ENCODE results near the gene CLCA2.
"Not testable (repeated sequence)": the region's sequence is repeated elsewhere in the genome, so short reads cannot be mapped to it uniquely, and the experiment has no call there.

The CLCA2 gene

GRCh38 chr1:86489242-86489878 is 65.4 kb downstream of the CLCA2 start:
- Histone ChIP-seq H3K9ac (ENCODE audit: low read depth in 1 of 2, low read length in 2 of 2) (no peak overlapping the region), H3K27ac (ENCODE audit: low read depth, low read length) (no peak overlapping the region)

GRCh38 chr1:86491171-86491950 is 67.4 kb downstream of the CLCA2 start:
- H3K9ac ChIP-seq (ENCODE audit: low read depth in 1 of 2, low read length in 2 of 2), result no peak overlapping the region
- no peak overlapping the region for H3K27ac ChIP-seq (ENCODE audit: low read depth, low read length)
- no peaks in the 10 kb centered on the region for H3K9me3 ChIP-seq (ENCODE audit: control insufficient read depth in 1 of 2, low read length in 2 of 2)
- H3K27me3 ChIP-seq (ENCODE audit: control insufficient read depth in 1 of 2, insufficient read depth in 2 of 2, low read length in 2 of 2), result no peaks in the 10 kb centered on the region
- H3K4me1 ChIP-seq (ENCODE audit: control insufficient read depth in 1 of 2, insufficient read depth in 2 of 2, low read length in 2 of 2), result no peaks in the 10 kb centered on the region
- H3K4me3 ChIP-seq (ENCODE audit: low read depth in 1 of 2, low read length in 2 of 2), result no peak overlapping the region
- H3K36me3 ChIP-seq (ENCODE audit: control insufficient read depth in 1 of 2, insufficient read depth in 2 of 2, low read length in 2 of 2), result no peaks in the 10 kb centered on the region

More at GRCh38 chr1:86489242-86489878, 65.4 kb downstream of the CLCA2 start:
- no peaks in the 10 kb centered on the region for H3K27me3 ChIP-seq (ENCODE audit: control insufficient read depth in 1 of 2, insufficient read depth in 2 of 2, low read length in 2 of 2)
- no peaks in the 10 kb centered on the region for H3K36me3 ChIP-seq (ENCODE audit: control insufficient read depth in 1 of 2, insufficient read depth in 2 of 2, low read length in 2 of 2)
- no peaks in the 10 kb centered on the region for H3K9me3 ChIP-seq (ENCODE audit: control insufficient read depth in 1 of 2, low read length in 2 of 2)
- H3K4me3 ChIP-seq (ENCODE audit: low read depth in 1 of 2, low read length in 2 of 2), result no peak overlapping the region
- H3K4me1 ChIP-seq (ENCODE audit: control insufficient read depth in 1 of 2, insufficient read depth in 2 of 2, low read length in 2 of 2), result no peaks in the 10 kb centered on the region

GRCh38 chr1:86498281-86498680 is 74.3 kb downstream of the CLCA2 start:
- Histone ChIP-seq H3K36me3 (ENCODE audit: control insufficient read depth in 1 of 2, insufficient read depth in 2 of 2, low read length in 2 of 2) (no peaks in the 10 kb centered on the region), H3K4me1 (ENCODE audit: control insufficient read depth in 1 of 2, insufficient read depth in 2 of 2, low read length in 2 of 2) (peaks cover 3 to 4% of the 10 kb centered on the region in 2 donors), H3K4me3 (ENCODE audit: low read depth in 1 of 2, low read length in 2 of 2) (no peak overlapping the region), H3K9ac (ENCODE audit: low read depth in 1 of 2, low read length in 2 of 2) (no peak overlapping the region), H3K27ac (ENCODE audit: low read depth, low read length) (no peak overlapping the region), H3K9me3 (ENCODE audit: control insufficient read depth in 1 of 2, low read length in 2 of 2) (no peaks in the 10 kb centered on the region), H3K27me3 (ENCODE audit: control insufficient read depth in 1 of 2, insufficient read depth in 2 of 2, low read length in 2 of 2) (peaks cover 0 to 8% of the 10 kb centered on the region in 2 donors)

GRCh38 chr1:86499987-86500593 is 76.1 kb downstream of the CLCA2 start:
- no peak overlapping the region for H3K27ac ChIP-seq (ENCODE audit: low read depth, low read length)
- no peaks in the 10 kb centered on the region for H3K36me3 ChIP-seq (ENCODE audit: control insufficient read depth in 1 of 2, insufficient read depth in 2 of 2, low read length in 2 of 2)
- H3K9me3 ChIP-seq (ENCODE audit: control insufficient read depth in 1 of 2, low read length in 2 of 2), result no peaks in the 10 kb centered on the region
- no peak overlapping the region for H3K9ac ChIP-seq (ENCODE audit: low read depth in 1 of 2, low read length in 2 of 2)
- H3K27me3 ChIP-seq (ENCODE audit: control insufficient read depth in 1 of 2, insufficient read depth in 2 of 2, low read length in 2 of 2), result peaks cover 0 to 8% of the 10 kb centered on the region in 2 donors
- H3K4me1 ChIP-seq (ENCODE audit: control insufficient read depth in 1 of 2, insufficient read depth in 2 of 2, low read length in 2 of 2), result peaks cover 4% of the 10 kb centered on the region in 2 donors
- H3K4me3 ChIP-seq (ENCODE audit: low read depth in 1 of 2, low read length in 2 of 2), result no peak overlapping the region

- H3K4me3 ChIP-seq (ENCODE audit: low read depth in 1 of 2, low read length in 2 of 2), result no peak overlapping the region
- H3K9ac ChIP-seq (ENCODE audit: low read depth in 1 of 2, low read length in 2 of 2), result no peak overlapping the region
- H3K27ac ChIP-seq (ENCODE audit: low read depth, low read length), result no peak overlapping the region
- peaks cover 0 to 8% of the 10 kb centered on the region in 2 donors for H3K27me3 ChIP-seq (ENCODE audit: control insufficient read depth in 1 of 2, insufficient read depth in 2 of 2, low read length in 2 of 2)
- peaks cover 4% of the 10 kb centered on the region in 2 donors for H3K4me1 ChIP-seq (ENCODE audit: control insufficient read depth in 1 of 2, insufficient read depth in 2 of 2, low read length in 2 of 2)
- H3K9me3 ChIP-seq (ENCODE audit: control insufficient read depth in 1 of 2, low read length in 2 of 2), result no peaks in the 10 kb centered on the region
- H3K36me3 ChIP-seq (ENCODE audit: control insufficient read depth in 1 of 2, insufficient read depth in 2 of 2, low read length in 2 of 2), result no peaks in the 10 kb centered on the region
These were observed 76.7 kb downstream of the CLCA2 start for GRCh38 chr1:86500714-86501113.

- not testable (repeated sequence) for H3K36me3 ChIP-seq (ENCODE audit: control insufficient read depth in 1 of 2, insufficient read depth in 2 of 2, low read length in 2 of 2); H3K4me1 ChIP-seq (ENCODE audit: control insufficient read depth in 1 of 2, insufficient read depth in 2 of 2, low read length in 2 of 2); H3K9me3 ChIP-seq (ENCODE audit: control insufficient read depth in 1 of 2, low read length in 2 of 2); H3K27ac ChIP-seq (ENCODE audit: low read depth, low read length); H3K27me3 ChIP-seq (ENCODE audit: control insufficient read depth in 1 of 2, insufficient read depth in 2 of 2, low read length in 2 of 2); H3K9ac ChIP-seq (ENCODE audit: low read depth in 1 of 2, low read length in 2 of 2)
- H3K4me3 ChIP-seq (ENCODE audit: low read depth in 1 of 2, low read length in 2 of 2), result peak overlapping the region; percentile 33 to 53
These were observed 78.2 kb downstream of the CLCA2 start for GRCh38 chr1:86502125-86502646.

- peak overlapping the region; percentile 41 to 53 for H3K4me3 ChIP-seq (ENCODE audit: low read depth in 1 of 2, low read length in 2 of 2)
- no peak overlapping the region for H3K27ac ChIP-seq (ENCODE audit: low read depth, low read length)
- H3K4me1 ChIP-seq (ENCODE audit: control insufficient read depth in 1 of 2, insufficient read depth in 2 of 2, low read length in 2 of 2), result peaks cover 4% of the 10 kb centered on the region in 2 donors
- no peaks in the 10 kb centered on the region for H3K9me3 ChIP-seq (ENCODE audit: control insufficient read depth in 1 of 2, low read length in 2 of 2)
- no peaks in the 10 kb centered on the region for H3K36me3 ChIP-seq (ENCODE audit: control insufficient read depth in 1 of 2, insufficient read depth in 2 of 2, low read length in 2 of 2)
- H3K9ac ChIP-seq (ENCODE audit: low read depth in 1 of 2, low read length in 2 of 2), result no peak overlapping the region
- peaks cover 0 to 8% of the 10 kb centered on the region in 2 donors for H3K27me3 ChIP-seq (ENCODE audit: control insufficient read depth in 1 of 2, insufficient read depth in 2 of 2, low read length in 2 of 2)
These were observed 78.9 kb downstream of the CLCA2 start for GRCh38 chr1:86502721-86503405.

- Histone ChIP-seq H3K4me1 (ENCODE audit: control insufficient read depth in 1 of 2, insufficient read depth in 2 of 2, low read length in 2 of 2) (peaks cover 4% of the 10 kb centered on the region in 2 donors), H3K9me3 (ENCODE audit: control insufficient read depth in 1 of 2, low read length in 2 of 2) (no peaks in the 10 kb centered on the region), H3K27me3 (ENCODE audit: control insufficient read depth in 1 of 2, insufficient read depth in 2 of 2, low read length in 2 of 2) (peaks cover 0 to 4% of the 10 kb centered on the region in 2 donors), H3K36me3 (ENCODE audit: control insufficient read depth in 1 of 2, insufficient read depth in 2 of 2, low read length in 2 of 2) (no peaks in the 10 kb centered on the region), H3K27ac (ENCODE audit: low read depth, low read length) (no peak overlapping the region), H3K9ac (ENCODE audit: low read depth in 1 of 2, low read length in 2 of 2) (peak overlapping the region in 1 of 2 donors; percentile 1), H3K4me3 (ENCODE audit: low read depth in 1 of 2, low read length in 2 of 2) (peak overlapping the region; percentile 41 to 53)
These were observed 79.6 kb downstream of the CLCA2 start for GRCh38 chr1:86503406-86504136.

GRCh38 chr1:86504137-86504479 is 80.1 kb downstream of the CLCA2 start:
- H3K9ac ChIP-seq (ENCODE audit: low read depth in 1 of 2, low read length in 2 of 2), result peak overlapping the region in 1 of 2 donors; percentile 1
- no peak overlapping the region for H3K27ac ChIP-seq (ENCODE audit: low read depth, low read length)
- peak overlapping the region; percentile 41 to 53 for H3K4me3 ChIP-seq (ENCODE audit: low read depth in 1 of 2, low read length in 2 of 2)
- H3K27me3 ChIP-seq (ENCODE audit: control insufficient read depth in 1 of 2, insufficient read depth in 2 of 2, low read length in 2 of 2), result no peaks in the 10 kb centered on the region
- no peaks in the 10 kb centered on the region for H3K9me3 ChIP-seq (ENCODE audit: control insufficient read depth in 1 of 2, low read length in 2 of 2)
- H3K36me3 ChIP-seq (ENCODE audit: control insufficient read depth in 1 of 2, insufficient read depth in 2 of 2, low read length in 2 of 2), result no peaks in the 10 kb centered on the region
- peaks cover 4% of the 10 kb centered on the region in 2 donors for H3K4me1 ChIP-seq (ENCODE audit: control insufficient read depth in 1 of 2, insufficient read depth in 2 of 2, low read length in 2 of 2)
